CD8-positive, alpha-beta memory T cell (primary cell): ENCODE results near the gene TACR2. TPM values are rescaled to one million over a fixed set of nuclear protein-coding genes. Genes with fewer than 3 reads are reported as not detected.
A peak's percentile ranks its signal among the peaks of the same experiment; 100 is the strongest.

ENCODE experiments used
- CTCF ChIA-PET: fragments of 350-600 bp; sonication (Branson Sonifier 250); formaldehyde crosslinking; loops from one replicate; lab custom pipeline; 2021; ENCODE audit warnings: antibody characterized with exemption; lab: Charles Lee
- POLR2A ChIA-PET: fragments of 350-600 bp; sonication (Branson Sonifier 250); formaldehyde crosslinking; loops from one replicate; lab custom pipeline; 2021; ENCODE audit warnings: antibody characterized with exemption; lab: Charles Lee
- DNase-seq, 5 donors: peaks; one replicate each; pipeline versions ENCODE4 v3.0.0 to v3.0.0-alpha.2; 2020 to 2022; ENCODE audit warnings: mixed read lengths in 1 of 5
- H3K27ac ChIP-seq: one replicate; pipeline ENCODE4 v1.7.0; 2013; ENCODE audit warnings: low read depth, mild to moderate bottlenecking, low read length, moderate library complexity
- H3K27me3 ChIP-seq: 2 replicates; pipeline ENCODE4 v1.7.0; 2013; ENCODE audit warnings: low read length, mild to moderate bottlenecking; ENCODE audit not compliant: insufficient read depth, poor library complexity, severe bottlenecking
- H3K36me3 ChIP-seq: 2 replicates; pipeline ENCODE4 v1.7.0; 2013; ENCODE audit warnings: mild to moderate bottlenecking, low read length, moderate library complexity; ENCODE audit not compliant: insufficient read depth
- H3K4me1 ChIP-seq: 2 replicates; pipeline ENCODE4 v1.7.0; 2013; ENCODE audit warnings: mild to moderate bottlenecking, low read length, moderate library complexity; ENCODE audit not compliant: insufficient read depth
- H3K4me3 ChIP-seq: 2 replicates; pipeline ENCODE4 v1.7.0; 2013; ENCODE audit warnings: mild to moderate bottlenecking, low read length
- H3K9me3 ChIP-seq: 2 replicates; pipeline ENCODE4 v1.7.0; 2013; ENCODE audit warnings: mild to moderate bottlenecking, low read length
- H3K27ac Mint-ChIP-seq, 8 donors: one replicate each; pipeline ENCODE4 v1.8.0; 2020 to 2021; ENCODE audit warnings: mixed read lengths in 8 of 8, mild to moderate bottlenecking in 6 of 8, inconsistent platforms in 3 of 8, moderate library complexity in 3 of 8
- H3K27me3 Mint-ChIP-seq, 2 donors: one replicate each; pipeline ENCODE4 v1.8.0; 2020 to 2021; ENCODE audit warnings: mixed read lengths in 2 of 2, mild to moderate bottlenecking in 1 of 2, moderate library complexity in 1 of 2
- H3K36me3 Mint-ChIP-seq, 3 donors: one replicate each; pipeline ENCODE4 v1.8.0; 2020 to 2021; ENCODE audit warnings: mixed read lengths in 3 of 3, inconsistent platforms in 1 of 3, mild to moderate bottlenecking in 1 of 3
- H3K4me1 Mint-ChIP-seq, 3 donors: one replicate each; pipeline ENCODE4 v1.8.0; 2020 to 2021; ENCODE audit warnings: mixed read lengths in 3 of 3, inconsistent platforms in 1 of 3, mild to moderate bottlenecking in 1 of 3
- H3K4me3 Mint-ChIP-seq, 7 donors: one replicate each; pipeline ENCODE4 v1.8.0; 2020 to 2021; ENCODE audit warnings: mixed read lengths in 7 of 7, mild to moderate bottlenecking in 6 of 7, moderate library complexity in 4 of 7, inconsistent platforms in 2 of 7
- H3K9me3 Mint-ChIP-seq, 5 donors: one replicate each; pipeline ENCODE4 v1.8.0; 2020 to 2022; ENCODE audit warnings: mixed read lengths in 5 of 5, mild to moderate bottlenecking in 3 of 5, moderate library complexity in 2 of 5, inconsistent platforms in 1 of 5
- polyA plus RNA-seq: library from polyadenylated mRNA; unstranded; fragments of 300-500 nt; fragmentation: Illumina TruSeq; gene quantifications from one replicate; pipeline ENCODE4 v1.2.3, GENCODE V29; 2021
- total RNA-seq, 2 experiments: library from RNA; stranded (reverse); gene quantifications; one replicate each; pipeline ENCODE4 v1.2.3, GENCODE V29; 2021

Gene TACR2
- total and polyA plus RNA-seq, 3 experiments from 2014 or later, result not detected

GRCh38 chr10:69364232-69364940, 52.3 kb downstream of the TACR2 start:
- H3K4me1 ChIP-seq, result peaks cover 34% of the 10 kb centered on the region
- no peak overlapping the region for H3K27ac ChIP-seq
- no peaks in the 10 kb centered on the region for H3K9me3 Mint-ChIP-seq
- H3K27me3 ChIP-seq, result no peaks in the 10 kb centered on the region
- ChIA-PET POLR2A (no interaction called here), CTCF (interaction anchor here (2.1 kb wide), 1 partner anchor 14 kb away, joined by 5 read pairs; no protein-coding TSS in a partner anchor)
- H3K4me3 Mint-ChIP-seq, result peak overlapping the region in 1 of 7 donors; percentile 17
- no peaks in the 10 kb centered on the region for H3K9me3 ChIP-seq
- peaks cover 34% of the 10 kb centered on the region for H3K36me3 ChIP-seq
- peaks cover 35 to 47% (median 35%) of the 10 kb centered on the region in 3 donors for H3K4me1 Mint-ChIP-seq
- peaks cover 0 to 2% of the 10 kb centered on the region in 2 donors for H3K27me3 Mint-ChIP-seq
- H3K4me3 ChIP-seq, result no peak overlapping the region
- peak overlapping the region in 5 of 8 donors; percentile 23 to 93 (median 61) for H3K27ac Mint-ChIP-seq
- H3K36me3 Mint-ChIP-seq, result peaks cover 3 to 82% (median 13%) of the 10 kb centered on the region in 3 donors
- DNase-seq, result no peak

GRCh38 chr10:69363666-69364065, 53.1 kb downstream of the TACR2 start:
- CTCF ChIA-PET, result interaction anchor here (1.4 to 2.1 kb wide), 2 partner anchors 13 to 125 kb away, joined by 4 to 5 read pairs; no protein-coding TSS in a partner anchor
- H3K4me1 ChIP-seq, result peaks cover 41% of the 10 kb centered on the region
- H3K36me3 ChIP-seq, result peaks cover 28% of the 10 kb centered on the region
- Mint-ChIP-seq H3K27ac (peak overlapping the region in 6 of 8 donors; percentile 51 to 93 (median 70)), H3K9me3 (no peaks in the 10 kb centered on the region), H3K36me3 (peaks cover 0 to 76% (median 10%) of the 10 kb centered on the region in 3 donors), H3K27me3 (no peaks in the 10 kb centered on the region), H3K4me3 (no peak overlapping the region), H3K4me1 (peaks cover 40 to 54% (median 41%) of the 10 kb centered on the region in 3 donors)
- H3K27ac ChIP-seq, result no peak overlapping the region
- no peaks in the 10 kb centered on the region for H3K27me3 ChIP-seq
- DNase-seq, result no peak
- H3K4me3 ChIP-seq, result no peak overlapping the region
- POLR2A ChIA-PET, result interaction anchor here (1.1 kb wide), 1 partner anchor 13 kb away, joined by 3 read pairs; no protein-coding TSS in a partner anchor
- H3K9me3 ChIP-seq, result no peaks in the 10 kb centered on the region

GRCh38 chr10:69362471-69362954, 54.2 kb downstream of the TACR2 start:
- Mint-ChIP-seq H3K27ac (peak overlapping the region in 7 of 8 donors; percentile 40 to 93 (median 84)), H3K4me3 (peak overlapping the region in 3 of 7 donors; percentile 15 to 59 (median 28)), H3K27me3 (no peaks in the 10 kb centered on the region), H3K9me3 (no peaks in the 10 kb centered on the region), H3K4me1 (peaks cover 46 to 61% (median 49%) of the 10 kb centered on the region in 3 donors), H3K36me3 (peaks cover 0 to 66% (median 10%) of the 10 kb centered on the region in 3 donors)
- ChIA-PET CTCF (interaction anchor here (1.4 to 2.1 kb wide), 2 partner anchors 12 to 124 kb away, joined by 4 to 5 read pairs; no protein-coding TSS in a partner anchor), POLR2A (interaction anchor here (0.7 to 1.1 kb wide), 2 partner anchors 14 to 133 kb away, joined by 3 read pairs; no protein-coding TSS in a partner anchor)
- Histone ChIP-seq H3K27ac (no peak overlapping the region), H3K9me3 (no peaks in the 10 kb centered on the region), H3K4me3 (no peak overlapping the region), H3K36me3 (peaks cover 19% of the 10 kb centered on the region), H3K27me3 (no peaks in the 10 kb centered on the region), H3K4me1 (peaks cover 53% of the 10 kb centered on the region)
- DNase-seq, result peak in 2 of 5 donors; percentile 16 to 38

- Mint-ChIP-seq H3K4me3 (peak overlapping the region in 2 of 7 donors; percentile 3 to 39), H3K9me3 (no peaks in the 10 kb centered on the region), H3K27me3 (no peaks in the 10 kb centered on the region), H3K27ac (peak overlapping the region in 5 of 8 donors; percentile 69 to 91 (median 84)), H3K36me3 (peaks cover 0 to 55% (median 10%) of the 10 kb centered on the region in 3 donors), H3K4me1 (peaks cover 46 to 61% (median 52%) of the 10 kb centered on the region in 3 donors)
- no peak for DNase-seq
- Histone ChIP-seq H3K27me3 (no peaks in the 10 kb centered on the region), H3K9me3 (no peaks in the 10 kb centered on the region), H3K4me1 (peaks cover 53% of the 10 kb centered on the region), H3K4me3 (no peak overlapping the region), H3K36me3 (peaks cover 12% of the 10 kb centered on the region), H3K27ac (no peak overlapping the region)
- ChIA-PET CTCF (interaction anchor here (0.7 kb wide), 1 partner anchor 32 kb away, joined by 3 read pairs; no protein-coding TSS in a partner anchor), POLR2A (no interaction called here)
These were observed 55.5 kb downstream of the TACR2 start for GRCh38 chr10:69361303-69361614.

- peaks cover 8% of the 10 kb centered on the region for H3K36me3 ChIP-seq
- Mint-ChIP-seq H3K4me3 (peak overlapping the region in 4 of 7 donors; percentile 46 to 74 (median 54)), H3K27me3 (no peaks in the 10 kb centered on the region), H3K36me3 (peaks cover 0 to 53% (median 10%) of the 10 kb centered on the region in 3 donors), H3K9me3 (no peaks in the 10 kb centered on the region), H3K27ac (peak overlapping the region in 6 of 8 donors; percentile 85 to 93 (median 88)), H3K4me1 (peaks cover 46 to 61% (median 52%) of the 10 kb centered on the region in 3 donors)
- POLR2A ChIA-PET, result no interaction called here
- no peak overlapping the region for H3K27ac ChIP-seq
- no peak overlapping the region for H3K4me3 ChIP-seq
- no peak for DNase-seq
- peaks cover 53% of the 10 kb centered on the region for H3K4me1 ChIP-seq
- CTCF ChIA-PET, result no interaction called here
- H3K9me3 ChIP-seq, result no peaks in the 10 kb centered on the region
- H3K27me3 ChIP-seq, result no peaks in the 10 kb centered on the region
These were observed 56.0 kb downstream of the TACR2 start for GRCh38 chr10:69360485-69361302.

- Mint-ChIP-seq H3K27me3 (no peaks in the 10 kb centered on the region), H3K4me1 (peaks cover 48 to 58% (median 56%) of the 10 kb centered on the region in 3 donors), H3K36me3 (peaks cover 0 to 45% (median 5%) of the 10 kb centered on the region in 3 donors), H3K4me3 (peak overlapping the region; percentile 2 to 78 (median 59)), H3K27ac (peak overlapping the region; percentile 29 to 93 (median 80)), H3K9me3 (no peaks in the 10 kb centered on the region)
- Histone ChIP-seq H3K4me1 (peaks cover 53% of the 10 kb centered on the region), H3K27ac (no peak overlapping the region), H3K27me3 (no peaks in the 10 kb centered on the region), H3K4me3 (no peak overlapping the region), H3K36me3 (no peaks in the 10 kb centered on the region), H3K9me3 (no peaks in the 10 kb centered on the region)
- peak in 3 of 5 donors; percentile 25 to 76 (median 44) for DNase-seq
- CTCF ChIA-PET, result no interaction called here
- POLR2A ChIA-PET, result no interaction called here
These were observed 57.1 kb downstream of the TACR2 start for GRCh38 chr10:69359594-69359993.

GRCh38 chr10:69359148-69359547, 57.6 kb downstream of the TACR2 start:
- Mint-ChIP-seq H3K4me1 (peaks cover 48 to 58% (median 56%) of the 10 kb centered on the region in 3 donors), H3K4me3 (peak overlapping the region in 5 of 7 donors; percentile 2 to 78 (median 72)), H3K27ac (peak overlapping the region; percentile 29 to 93 (median 74)), H3K27me3 (no peaks in the 10 kb centered on the region), H3K36me3 (peaks cover 0 to 42% (median 3%) of the 10 kb centered on the region in 3 donors), H3K9me3 (no peaks in the 10 kb centered on the region)
- no peaks in the 10 kb centered on the region for H3K9me3 ChIP-seq
- H3K27ac ChIP-seq, result no peak overlapping the region
- H3K36me3 ChIP-seq, result no peaks in the 10 kb centered on the region
- H3K27me3 ChIP-seq, result no peaks in the 10 kb centered on the region
- ChIA-PET POLR2A (no interaction called here), CTCF (no interaction called here)
- H3K4me1 ChIP-seq, result peaks cover 55% of the 10 kb centered on the region
- peak overlapping the region; percentile 38 for H3K4me3 ChIP-seq
- no peak for DNase-seq
